Stimulated activated CD8-positive, alpha-beta memory T cell treated with anti-CD3 and anti-CD28 coated beads, Interleukin-15, amount 100 ng/mL, for 24 hours (primary cell): ENCODE results near the gene C20orf141.

Experiments used
- DNase-seq: peaks from one replicate; pipeline ENCODE4 v3.0.0-alpha.2; 2020; ENCODE audit warnings: low read depth

C20orf141 gene

DNA sequence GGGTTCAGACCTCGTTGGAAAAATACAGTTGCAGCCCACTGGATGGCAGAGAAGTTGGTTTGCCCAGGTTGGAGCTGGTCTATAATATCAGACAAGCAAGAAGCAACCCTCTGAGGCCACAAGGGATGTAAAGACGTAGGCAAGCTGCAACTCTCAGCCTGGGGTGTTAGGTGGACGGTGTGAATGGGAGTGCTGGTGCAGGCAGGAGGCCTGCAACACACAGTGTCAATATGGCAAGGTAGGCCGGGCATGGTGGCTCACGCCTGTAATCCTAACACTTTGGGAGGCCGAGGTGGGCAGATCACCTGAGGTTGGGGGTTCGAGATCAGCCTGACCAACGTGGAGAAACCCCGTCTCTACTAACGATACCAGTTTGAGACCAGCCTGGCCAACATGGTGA, 36.3 kb downstream of the C20orf141 start:
- DNase-seq = no peak

DNA sequence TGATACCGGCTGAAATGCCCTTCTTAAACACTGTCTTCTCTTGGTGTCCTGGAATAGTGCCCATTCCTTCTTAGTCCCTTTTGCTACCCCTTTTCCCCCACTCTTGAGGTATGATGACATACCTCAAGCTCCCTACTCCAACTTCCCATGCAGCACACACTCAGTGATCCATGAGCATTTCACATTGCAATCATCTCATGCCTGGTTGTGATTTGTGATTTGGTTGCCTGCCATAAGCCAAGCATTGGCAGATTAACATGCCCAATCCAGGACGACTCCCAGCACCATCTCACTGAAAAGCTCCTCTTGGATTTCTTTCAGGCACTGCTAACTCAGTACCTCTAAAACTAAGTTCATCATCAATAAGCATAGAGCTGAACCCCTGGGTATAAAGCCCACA, 43.8 kb downstream of the C20orf141 start:
- DNase-seq = no peak

DNA sequence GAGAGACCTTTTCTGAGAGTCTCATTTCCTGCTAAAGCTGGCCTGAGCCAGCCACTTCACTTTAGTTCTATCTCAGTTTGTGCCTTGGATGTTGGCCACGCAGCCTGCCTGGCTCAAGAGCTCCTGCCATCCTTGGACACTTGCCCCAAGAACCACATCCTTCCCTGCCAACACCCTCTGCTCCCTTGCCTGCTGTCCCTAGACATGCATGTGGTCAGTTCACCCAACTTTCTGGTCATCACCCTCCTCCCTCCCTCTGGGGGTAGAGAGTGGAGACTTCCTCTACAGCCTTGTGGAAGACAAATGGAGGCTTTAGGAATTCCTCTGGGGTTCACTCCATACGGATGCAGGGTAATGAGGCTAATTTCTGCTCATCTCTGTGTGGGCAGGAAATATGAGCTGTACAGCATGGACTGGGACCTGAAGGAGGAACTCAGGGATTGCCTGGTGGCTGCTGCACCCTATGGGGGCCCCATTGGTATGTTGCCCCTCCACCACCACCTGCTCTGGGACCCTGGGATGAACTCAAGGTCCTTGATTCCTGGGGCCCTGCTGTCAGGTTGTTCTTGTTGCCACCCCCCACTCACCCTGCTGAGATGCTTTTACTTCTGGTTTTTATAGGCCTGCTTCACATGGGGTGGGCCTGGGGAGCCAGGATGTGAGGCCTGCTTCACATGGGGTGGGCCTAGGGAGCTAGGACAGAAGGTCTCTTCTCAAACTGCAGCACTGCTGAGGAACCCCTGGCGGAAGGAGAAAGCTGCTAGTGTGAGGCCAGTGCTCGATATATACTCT, 44.7 kb downstream of the C20orf141 start:
- DNase-seq = no peak

DNA sequence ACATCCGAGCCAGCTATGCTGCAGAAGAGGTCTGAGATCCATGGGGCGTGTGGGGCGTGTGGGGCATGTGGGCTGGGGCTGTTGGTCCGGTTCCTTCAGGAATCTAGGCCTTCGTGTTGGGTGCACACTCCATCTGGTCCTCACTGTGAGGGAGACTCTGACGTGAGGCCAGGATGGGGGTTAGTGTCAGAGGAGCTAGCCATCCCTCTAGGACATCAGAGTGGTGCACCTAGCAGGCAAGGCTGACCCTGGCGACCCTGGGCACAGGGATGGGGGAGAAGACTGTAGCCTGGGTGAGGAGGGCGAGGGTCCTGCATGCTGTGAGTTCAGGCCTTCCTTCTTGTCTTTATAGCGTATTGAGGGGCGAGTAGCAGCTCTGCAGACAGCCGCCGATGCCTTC, 49.8 kb downstream of the C20orf141 start:
- DNase-seq = no peak

DNA sequence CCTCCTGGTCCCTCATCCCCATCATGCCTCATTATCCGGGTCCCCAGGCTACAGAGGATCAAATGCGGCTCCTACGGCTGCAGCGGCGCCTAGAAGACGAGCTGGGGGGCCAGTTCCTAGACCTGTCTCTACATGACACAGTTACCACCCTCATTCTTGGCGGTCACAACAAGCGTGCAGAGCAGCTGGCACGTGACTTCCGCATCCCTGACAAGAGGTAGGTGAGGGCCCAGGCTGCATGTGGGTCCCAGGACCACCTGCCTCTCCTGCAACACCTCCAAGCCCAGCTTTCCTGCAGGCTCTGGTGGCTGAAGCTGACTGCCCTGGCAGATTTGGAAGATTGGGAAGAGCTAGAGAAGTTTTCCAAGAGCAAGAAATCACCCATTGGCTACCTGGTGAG, 50.3 kb downstream of the C20orf141 start:
- no peak for DNase-seq
